K562 (cell line): ENCODE results near the gene LILRA2. TPM values are rescaled to one million over a fixed set of nuclear protein-coding genes. Genes with fewer than 3 reads are reported as not detected.

ENCODE experiments used
- ATAC-seq: fragments of 200-7000 bp; cut with Tn5 transposase; 3 replicates; pipeline ENCODE4 v1.9.1; 2020; ENCODE audit warnings: moderate library complexity
- BruUV-seq: library from RNA; stranded (reverse); fragments of 400-500 nt; replicated peaks from 2 replicates; lab custom pipeline; 2021; lab: Mats Ljungman, UMichigan
- CTCF ChIA-PET: fragments of 300-600 bp; formaldehyde crosslinking; extraction: SDS; loops from one replicate; lab custom pipeline; 2021; ENCODE audit warnings: low intra/inter-chr PET ratio; lab: Yijun Ruan, JAX
- POLR2A ChIA-PET: fragments of 300-600, 350-650 bp; sonication (Branson Sonifier 250); formaldehyde crosslinking; extraction: SDS; loops from one replicate; lab custom pipeline; 2021; ENCODE audit warnings: antibody characterized with exemption, inconsistent platforms; lab: Yijun Ruan, JAX
- DNase-seq, 4 experiments: peaks; one replicate each; pipeline versions ENCODE4 v3.0.0 to v3.0.0-alpha.2; 2011 to 2018; ENCODE audit warnings: low spot score in 3 of 4, mixed read lengths in 3 of 4; ENCODE audit errors: extremely low read depth in 1 of 4
- FAIRE-seq: peaks from 2 replicates; lab custom pipeline; 2011; peaks lifted over from hg19 to GRCh38; lab: Jason Lieb, UNC
- H2AFZ ChIP-seq: 2 replicates; pipeline ENCODE4 v1.6.0; 2011; ENCODE audit warnings: low read depth, low read length, control low read depth, inconsistent platforms
- H3K27ac ChIP-seq: fragments of 200-600 bp; 3 replicates; pipeline ENCODE4 v1.8.0; 2011; ENCODE audit warnings: low read depth, mild to moderate bottlenecking, control low read depth, inconsistent platforms, low read length, moderate library complexity, mixed read lengths; ENCODE audit errors: extremely low read depth
- H3K27me3 ChIP-seq, 2 experiments: fragments of 300-600 bp in 1 of 2; 2 replicates in 1 of 2; 3 replicates in 1 of 2; pipeline versions ENCODE4 v1.6.0 to v1.8.0; 2011; ENCODE audit warnings: inconsistent platforms in 2 of 2, low read length in 2 of 2, mild to moderate bottlenecking in 1 of 2, mixed read lengths in 1 of 2, moderate library complexity in 1 of 2; ENCODE audit not compliant: control insufficient read depth in 2 of 2, insufficient read depth in 2 of 2
- H3K36me3 ChIP-seq: fragments of 300-600 bp; 3 replicates; pipeline ENCODE4 v1.8.0; 2011; ENCODE audit warnings: mild to moderate bottlenecking, low read length, inconsistent platforms; ENCODE audit not compliant: control insufficient read depth, insufficient read depth
- H3K4me1 ChIP-seq, 2 experiments: fragments of 200-600 bp in 1 of 2; replicated peaks in 1 of 2; 2 replicates in 1 of 2; 3 replicates in 1 of 2; pipeline versions ENCODE4 v1.5.1 to v1.8.0; 2011; ENCODE audit warnings: inconsistent platforms in 2 of 2, low read length in 2 of 2, mild to moderate bottlenecking in 1 of 2, mixed read lengths in 1 of 2, moderate library complexity in 1 of 2; ENCODE audit not compliant: control insufficient read depth in 2 of 2, insufficient read depth in 2 of 2
- H3K4me2 ChIP-seq: 2 replicates; pipeline ENCODE4 v1.6.1; 2011; ENCODE audit warnings: low read length, control low read depth, inconsistent platforms, mixed read lengths; ENCODE audit not compliant: insufficient read depth
- H3K4me3 ChIP-seq: fragments of 200-600 bp; sonication (generic), shearing (Covaris generic); 2 replicates; pipeline ENCODE4 v1.5.1; 2016; ENCODE audit warnings: control low read depth, inconsistent platforms
- H3K79me2 ChIP-seq: fragments of 200-600 bp; 3 replicates; pipeline ENCODE4 v1.8.0; 2011; ENCODE audit warnings: low read length, inconsistent platforms; ENCODE audit not compliant: control insufficient read depth, insufficient read depth
- H3K9ac ChIP-seq, 2 experiments: 2 replicates each; pipeline versions ENCODE4 v1.6.0 to v1.6.1; 2011; ENCODE audit warnings: low read depth in 2 of 2, low read length in 2 of 2, control low read depth in 1 of 2, inconsistent platforms in 1 of 2, mild to moderate bottlenecking in 1 of 2, mixed read lengths in 1 of 2; ENCODE audit not compliant: insufficient read depth in 1 of 2
- H3K9me1 ChIP-seq: one replicate; pipeline ENCODE4 v1.6.0; 2011; ENCODE audit warnings: inconsistent platforms, mild to moderate bottlenecking, low read length, moderate library complexity; ENCODE audit not compliant: control insufficient read depth, insufficient read depth
- H3K9me3 ChIP-seq: replicated peaks from 2 replicates; pipeline ENCODE4 v1.5.1; 2011; ENCODE audit warnings: low read depth, low read length, inconsistent platforms; ENCODE audit not compliant: control insufficient read depth, insufficient read depth
- H4K20me1 ChIP-seq: replicated peaks from 2 replicates; pipeline ENCODE4 v1.6.1; 2011; ENCODE audit warnings: low read length, inconsistent platforms, mixed read lengths; ENCODE audit not compliant: control insufficient read depth, insufficient read depth
- FOSL1 ChIP-seq: fragments of 200-800 bp; sonication (Bioruptor generic); conservative IDR thresholded peaks from 2 replicates; pipeline ENCODE4 v1.6.1; 2016; ENCODE audit warnings: missing genetic modification characterization, missing compliant biosample characterization
- HNRNPK ChIP-seq: fragments of 200-400 bp; formaldehyde crosslinking; IDR thresholded peaks from one replicate; pipeline ENCODE4 v1.6.1; 2018; ENCODE audit warnings: mild to moderate bottlenecking, low read depth, low read length; ENCODE audit not compliant: poor library complexity, severe bottlenecking
- HNRNPLL ChIP-seq: fragments of 200-400 bp; formaldehyde crosslinking; IDR thresholded peaks from 2 replicates; pipeline ENCODE4 v1.6.1; 2017; ENCODE audit warnings: low read length, low read depth, mild to moderate bottlenecking; ENCODE audit not compliant: poor library complexity, severe bottlenecking
- KAT8 ChIP-seq: fragments of 450-650 bp; IDR thresholded peaks from 2 replicates; pipeline ENCODE4 v1.6.1; 2016; ENCODE audit warnings: low read depth, mild to moderate bottlenecking
- KLF1 ChIP-seq: fragments of 450-650 bp; IDR thresholded peaks from 2 replicates; pipeline ENCODE4 v1.6.1; 2016; ENCODE audit warnings: missing genetic modification characterization, missing compliant biosample characterization
- ZSCAN32 ChIP-seq: fragments of 450-650 bp; formaldehyde crosslinking; IDR thresholded peaks from 2 replicates; pipeline ENCODE4 v1.4.0; 2020; ENCODE audit warnings: mild to moderate bottlenecking, moderate library complexity
- WGBS: fragments of 100-300 bp; shearing (Covaris generic); methylation state at CpG from one replicate; pipeline ENCODE4 v1.1.6; 2016; ENCODE audit warnings: low coverage, mixed read lengths; ENCODE audit not compliant: insufficient coverage; ENCODE audit errors: missing lambda C conversion rate; 5-methylcytosine and 5-hydroxymethylcytosine counted together
- in situ Hi-C: fragments of 300-500 bp; cut with MboI; formaldehyde crosslinking; loops from 4 replicates; pipeline ENCODE4 v1.15.0; 2018; ENCODE audit warnings: inconsistent platforms, mixed read lengths
- intact Hi-C: fragments of 100-400 bp; cut with micrococcal nuclease; formaldehyde crosslinking; loops from 2 replicates; pipeline ENCODE4 v1.14.2; 2022
- polyA plus RNA-seq, 8 experiments: library from polyadenylated mRNA; depleted of rRNA in 4 of 8; stranded (reverse) in 5 of 8; unstranded in 3 of 8; fragments of >200 nt; fragmentation: Nextera tagmentation in 2 of 8; fragmentation: Illumina TruSeq in 1 of 8; extraction: Ambion mirVana in 2 of 8; extraction: Trizol in 1 of 8; gene quantifications; 2 replicates each; pipeline versions ENCODE4 v1.2.1 to v1.2.3, GENCODE V29; 2011 to 2014; ENCODE audit warnings: inconsistent platforms in 1 of 8, missing spikeins in 1 of 8
- total RNA-seq, 7 experiments: library from RNA; depleted of rRNA in 6 of 7; stranded (reverse); fragments of >200 nt in 6 of 7; fragmentation: Illumina TruSeq in 2 of 7; extraction: Trizol in 2 of 7; gene quantifications; 2 replicates each; pipeline versions ENCODE4 v1.2.1 to v1.2.3, GENCODE V29; 2011 to 2021; ENCODE audit warnings: low replicate concordance in 1 of 7
- TF ChIP-seq, protein P1 (sequence below): fragments of 450-650 bp; IDR thresholded peaks from 2 replicates; pipeline ENCODE4 v1.7.1; 2018; ENCODE audit warnings: mild to moderate bottlenecking, low read depth; ENCODE audit not compliant: partially characterized antibody
- TF ChIP-seq, protein P2 (sequence below): fragments of 450-650 bp; IDR thresholded peaks from 2 replicates; pipeline ENCODE4 v1.6.1; 2018; ENCODE audit not compliant: partially characterized antibody

LILRA2 gene
- total and polyA plus RNA-seq, 9 of the 15 experiments (the other 6 are each of a cell fraction or from before 2014, with no cell fraction given): 0.32 to 2.1 (median 0.96) TPM

DNA sequence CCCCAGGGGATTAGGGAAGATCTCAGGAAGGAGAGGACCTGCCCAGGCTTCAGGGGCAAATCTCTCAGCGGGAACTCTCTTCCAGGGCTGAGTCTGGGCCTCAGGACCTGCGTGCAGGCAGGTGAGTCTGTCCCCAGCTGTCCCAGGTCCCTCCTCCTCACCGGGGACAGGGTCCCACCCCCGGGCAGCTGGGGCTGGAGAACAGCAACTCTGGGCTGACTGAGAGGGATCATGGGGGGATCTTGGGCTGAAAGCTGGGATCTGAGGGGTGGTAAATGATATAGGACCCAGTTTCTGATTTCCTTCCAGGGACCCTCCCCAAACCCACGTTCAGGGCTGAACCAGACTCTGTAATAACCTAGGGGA is 34.2 kb downstream of the LILRA2 start:
- Histone ChIP-seq H3K36me3 (no peaks in the 10 kb centered on the region), H3K9me3 (no peaks in the 10 kb centered on the region), H3K4me2 (no peak overlapping the region), H2AFZ (no peak overlapping the region), H3K27me3 (peaks cover 16 to 34% of the 10 kb centered on the region in 2 experiments; a peak in 4 of 5 replicates), H3K79me2 (no peaks in the 10 kb centered on the region), H3K4me3 (no peak overlapping the region), H3K4me1 (no peaks in the 10 kb centered on the region), H4K20me1 (no peaks in the 10 kb centered on the region; the same call in none of the 2 replicates), H3K27ac (no peak overlapping the region), H3K9ac (no peak overlapping the region), H3K9me1 (no peaks in the 10 kb centered on the region)
- ChIA-PET CTCF (no interaction called here), POLR2A (no interaction called here)
- FAIRE-seq: no peak
- ATAC-seq: no peak
- TF ChIP-seq, protein P1, sequence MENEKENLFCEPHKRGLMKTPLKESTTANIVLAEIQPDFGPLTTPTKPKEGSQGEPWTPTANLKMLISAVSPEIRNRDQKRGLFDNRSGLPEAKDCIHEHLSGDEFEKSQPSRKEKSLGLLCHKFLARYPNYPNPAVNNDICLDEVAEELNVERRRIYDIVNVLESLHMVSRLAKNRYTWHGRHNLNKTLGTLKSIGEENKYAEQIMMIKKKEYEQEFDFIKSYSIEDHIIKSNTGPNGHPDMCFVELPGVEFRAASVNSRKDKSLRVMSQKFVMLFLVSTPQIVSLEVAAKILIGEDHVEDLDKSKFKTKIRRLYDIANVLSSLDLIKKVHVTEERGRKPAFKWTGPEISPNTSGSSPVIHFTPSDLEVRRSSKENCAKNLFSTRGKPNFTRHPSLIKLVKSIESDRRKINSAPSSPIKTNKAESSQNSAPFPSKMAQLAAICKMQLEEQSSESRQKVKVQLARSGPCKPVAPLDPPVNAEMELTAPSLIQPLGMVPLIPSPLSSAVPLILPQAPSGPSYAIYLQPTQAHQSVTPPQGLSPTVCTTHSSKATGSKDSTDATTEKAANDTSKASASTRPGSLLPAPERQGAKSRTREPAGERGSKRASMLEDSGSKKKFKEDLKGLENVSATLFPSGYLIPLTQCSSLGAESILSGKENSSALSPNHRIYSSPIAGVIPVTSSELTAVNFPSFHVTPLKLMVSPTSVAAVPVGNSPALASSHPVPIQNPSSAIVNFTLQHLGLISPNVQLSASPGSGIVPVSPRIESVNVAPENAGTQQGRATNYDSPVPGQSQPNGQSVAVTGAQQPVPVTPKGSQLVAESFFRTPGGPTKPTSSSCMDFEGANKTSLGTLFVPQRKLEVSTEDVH: no peak
- no TSS peak for BruUV-seq
- DNase-seq: no peak
- 0% methylated on average over 4 of the region's 5 CpGs for WGBS
- intact Hi-C loops: no loop called here
- in situ Hi-C loops: no loop called here

DNA sequence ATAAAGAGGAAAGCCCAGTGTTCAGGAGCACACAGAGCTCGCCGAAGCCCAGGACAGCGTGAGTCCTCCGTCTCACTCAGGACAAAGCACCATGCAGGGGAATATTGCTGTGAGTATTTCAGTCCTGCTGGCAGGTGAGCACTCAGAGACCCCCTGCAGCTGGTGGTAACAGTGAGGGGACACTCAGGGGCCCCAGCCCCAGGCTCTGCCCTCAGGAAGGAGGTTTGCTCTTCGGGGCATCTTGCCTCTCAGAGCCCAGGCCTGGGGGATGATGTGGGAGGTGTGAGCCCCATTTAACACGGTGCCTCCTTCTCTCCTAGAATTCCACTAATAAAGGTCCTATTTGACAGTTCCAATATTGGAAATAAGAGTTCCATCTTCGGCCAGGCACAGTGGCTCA is 34.6 kb downstream of the LILRA2 start:
- no peak for ATAC-seq
- Histone ChIP-seq H2AFZ (no peak overlapping the region), H3K4me2 (no peak overlapping the region), H3K9me3 (no peaks in the 10 kb centered on the region), H3K4me1 (no peaks in the 10 kb centered on the region), H3K9ac (no peak overlapping the region), H3K79me2 (no peaks in the 10 kb centered on the region), H3K36me3 (no peaks in the 10 kb centered on the region), H3K9me1 (no peaks in the 10 kb centered on the region), H3K27ac (no peak overlapping the region), H3K4me3 (no peak overlapping the region), H3K27me3 (peaks cover 16 to 34% of the 10 kb centered on the region in 2 experiments; a peak in 4 of 5 replicates), H4K20me1 (no peaks in the 10 kb centered on the region; the same call in none of the 2 replicates)
- 0% methylated on average over 7 of the region's 7 CpGs for WGBS
- POLR2A ChIA-PET: interaction anchor here (0.6 kb wide), 1 partner anchor 1877 kb away, joined by 3 read pairs; no protein-coding TSS in a partner anchor
- no peak for FAIRE-seq
- no peak for TF ChIP-seq ZSCAN32 (CRISPR knock-in tag)
- TF ChIP-seq FOSL1 (tag): no peak
- TF ChIP-seq HNRNPK: no peak
- TF ChIP-seq KAT8: no peak
- TF ChIP-seq, protein P2, sequence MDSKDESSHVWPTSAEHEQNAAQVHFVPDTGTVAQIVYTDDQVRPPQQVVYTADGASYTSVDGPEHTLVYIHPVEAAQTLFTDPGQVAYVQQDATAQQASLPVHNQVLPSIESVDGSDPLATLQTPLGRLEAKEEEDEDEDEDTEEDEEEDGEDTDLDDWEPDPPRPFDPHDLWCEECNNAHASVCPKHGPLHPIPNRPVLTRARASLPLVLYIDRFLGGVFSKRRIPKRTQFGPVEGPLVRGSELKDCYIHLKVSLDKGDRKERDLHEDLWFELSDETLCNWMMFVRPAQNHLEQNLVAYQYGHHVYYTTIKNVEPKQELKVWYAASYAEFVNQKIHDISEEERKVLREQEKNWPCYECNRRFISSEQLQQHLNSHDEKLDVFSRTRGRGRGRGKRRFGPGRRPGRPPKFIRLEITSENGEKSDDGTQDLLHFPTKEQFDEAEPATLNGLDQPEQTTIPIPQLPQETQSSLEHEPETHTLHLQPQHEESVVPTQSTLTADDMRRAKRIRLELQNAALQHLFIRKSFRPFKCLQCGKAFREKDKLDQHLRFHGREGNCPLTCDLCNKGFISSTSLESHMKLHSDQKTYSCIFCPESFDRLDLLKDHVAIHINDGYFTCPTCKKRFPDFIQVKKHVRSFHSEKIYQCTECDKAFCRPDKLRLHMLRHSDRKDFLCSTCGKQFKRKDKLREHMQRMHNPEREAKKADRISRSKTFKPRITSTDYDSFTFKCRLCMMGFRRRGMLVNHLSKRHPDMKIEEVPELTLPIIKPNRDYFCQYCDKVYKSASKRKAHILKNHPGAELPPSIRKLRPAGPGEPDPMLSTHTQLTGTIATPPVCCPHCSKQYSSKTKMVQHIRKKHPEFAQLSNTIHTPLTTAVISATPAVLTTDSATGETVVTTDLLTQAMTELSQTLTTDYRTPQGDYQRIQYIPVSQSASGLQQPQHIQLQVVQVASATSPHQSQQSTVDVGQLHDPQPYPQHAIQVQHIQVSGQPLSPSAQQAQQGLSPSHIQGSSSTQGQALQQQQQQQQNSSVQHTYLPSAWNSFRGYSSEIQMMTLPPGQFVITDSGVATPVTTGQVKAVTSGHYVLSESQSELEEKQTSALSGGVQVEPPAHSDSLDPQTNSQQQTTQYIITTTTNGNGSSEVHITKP: no peak
- no peak for TF ChIP-seq KLF1 (tag)
- no peak for TF ChIP-seq HNRNPLL
- in situ Hi-C loops: no loop called here
- intact Hi-C loops: no loop called here
- no peak for DNase-seq
- CTCF ChIA-PET: no interaction called here
- BruUV-seq: no TSS peak
